ENCODE measurements around the gene UFSP2.

Gene UFSP2

DNA sequence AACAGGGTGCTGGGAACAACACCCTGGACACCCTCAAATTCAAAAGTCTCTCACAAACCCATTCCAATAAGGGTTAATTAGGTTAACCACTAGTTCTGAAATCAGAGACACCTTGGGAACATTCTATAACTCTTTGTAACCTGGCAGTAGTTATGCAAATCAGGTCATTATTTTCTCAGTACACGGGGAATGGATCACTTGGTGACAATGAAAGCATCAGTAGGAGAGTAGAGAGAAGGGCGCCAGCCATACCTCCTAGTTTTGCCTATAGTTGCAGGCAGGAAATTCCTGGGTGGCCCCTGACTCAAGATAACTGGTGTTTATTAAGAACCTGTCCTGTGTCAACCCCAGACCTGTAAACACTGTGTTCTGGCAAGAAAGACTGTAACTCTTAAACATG lies 43.2 kb upstream of the UFSP2 start:
- DNase-seq (ENCODE audit: low read depth), result no peak
- H3K4me3 ChIP-seq (ENCODE audit: low read length), result no peak overlapping the region
- TF ChIP-seq, protein P1, sequence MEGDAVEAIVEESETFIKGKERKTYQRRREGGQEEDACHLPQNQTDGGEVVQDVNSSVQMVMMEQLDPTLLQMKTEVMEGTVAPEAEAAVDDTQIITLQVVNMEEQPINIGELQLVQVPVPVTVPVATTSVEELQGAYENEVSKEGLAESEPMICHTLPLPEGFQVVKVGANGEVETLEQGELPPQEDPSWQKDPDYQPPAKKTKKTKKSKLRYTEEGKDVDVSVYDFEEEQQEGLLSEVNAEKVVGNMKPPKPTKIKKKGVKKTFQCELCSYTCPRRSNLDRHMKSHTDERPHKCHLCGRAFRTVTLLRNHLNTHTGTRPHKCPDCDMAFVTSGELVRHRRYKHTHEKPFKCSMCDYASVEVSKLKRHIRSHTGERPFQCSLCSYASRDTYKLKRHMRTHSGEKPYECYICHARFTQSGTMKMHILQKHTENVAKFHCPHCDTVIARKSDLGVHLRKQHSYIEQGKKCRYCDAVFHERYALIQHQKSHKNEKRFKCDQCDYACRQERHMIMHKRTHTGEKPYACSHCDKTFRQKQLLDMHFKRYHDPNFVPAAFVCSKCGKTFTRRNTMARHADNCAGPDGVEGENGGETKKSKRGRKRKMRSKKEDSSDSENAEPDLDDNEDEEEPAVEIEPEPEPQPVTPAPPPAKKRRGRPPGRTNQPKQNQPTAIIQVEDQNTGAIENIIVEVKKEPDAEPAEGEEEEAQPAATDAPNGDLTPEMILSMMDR (conservative IDR thresholded peaks at IDR 0.05; ENCODE audit: low read depth, low read length), result no peak

- no peak for DNase-seq (ENCODE audit: low read depth)
- no peak overlapping the region for H3K4me3 ChIP-seq (ENCODE audit: low read length)
- TF ChIP-seq, protein P1 (conservative IDR thresholded peaks at IDR 0.05; ENCODE audit: low read depth, low read length), result no peak
These were observed 42.2 kb upstream of the UFSP2 start for GRCh38 chr4:185467991-185468390.

DNA sequence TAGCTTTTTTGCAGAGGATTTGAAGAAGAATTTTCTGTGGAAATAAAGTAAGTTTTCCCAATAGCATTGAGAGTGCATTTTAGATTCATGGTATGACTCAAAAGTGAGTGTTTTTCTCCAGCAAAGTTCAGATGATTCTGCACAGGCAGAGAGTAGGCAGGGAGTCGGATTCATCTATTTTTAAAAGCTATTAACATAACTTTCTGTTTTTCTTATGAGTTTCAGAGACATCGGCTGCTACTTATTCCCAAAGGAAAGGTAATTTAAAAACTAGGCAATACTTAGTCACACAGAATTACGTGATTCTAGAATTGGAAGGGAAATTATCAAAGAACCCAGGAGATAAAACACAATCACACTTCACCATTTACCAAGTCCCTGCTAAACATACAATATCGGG lies 41.3 kb upstream of the UFSP2 start:
- H3K4me3 ChIP-seq (ENCODE audit: low read length), result no peak overlapping the region
- TF ChIP-seq, protein P1 (conservative IDR thresholded peaks at IDR 0.05; ENCODE audit: low read depth, low read length), result no peak
- DNase-seq (ENCODE audit: low read depth), result no peak

DNA sequence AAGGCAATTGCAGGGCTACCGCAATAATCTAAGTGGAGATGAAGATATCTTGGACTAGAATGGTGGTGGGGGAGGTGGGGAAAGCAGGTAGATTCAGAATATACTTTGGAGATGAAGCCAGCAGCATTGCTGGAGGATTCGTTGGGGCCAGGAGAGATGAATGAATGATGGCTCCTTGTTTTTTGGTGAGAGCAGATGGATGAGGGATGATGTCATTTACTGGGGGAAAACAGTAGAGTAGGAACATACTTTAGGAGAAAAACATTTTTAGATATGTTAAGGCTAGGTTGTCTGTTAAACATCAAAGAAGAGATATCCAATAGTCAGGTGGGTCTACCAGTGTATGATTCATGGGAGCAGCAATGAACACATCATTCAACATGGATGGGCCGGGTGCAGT lies 39.9 kb upstream of the UFSP2 start:
- DNase-seq (ENCODE audit: low read depth), result no peak
- TF ChIP-seq, protein P1 (conservative IDR thresholded peaks at IDR 0.05; ENCODE audit: low read depth, low read length), result no peak
- no peak overlapping the region for H3K4me3 ChIP-seq (ENCODE audit: low read length)

- TF ChIP-seq, protein P1 (conservative IDR thresholded peaks at IDR 0.05; ENCODE audit: low read depth, low read length), result no peak
- DNase-seq (ENCODE audit: low read depth), result no peak
- no peak overlapping the region for H3K4me3 ChIP-seq (ENCODE audit: low read length)
These were observed 39.1 kb upstream of the UFSP2 start for GRCh38 chr4:185464887-185465286.

DNA sequence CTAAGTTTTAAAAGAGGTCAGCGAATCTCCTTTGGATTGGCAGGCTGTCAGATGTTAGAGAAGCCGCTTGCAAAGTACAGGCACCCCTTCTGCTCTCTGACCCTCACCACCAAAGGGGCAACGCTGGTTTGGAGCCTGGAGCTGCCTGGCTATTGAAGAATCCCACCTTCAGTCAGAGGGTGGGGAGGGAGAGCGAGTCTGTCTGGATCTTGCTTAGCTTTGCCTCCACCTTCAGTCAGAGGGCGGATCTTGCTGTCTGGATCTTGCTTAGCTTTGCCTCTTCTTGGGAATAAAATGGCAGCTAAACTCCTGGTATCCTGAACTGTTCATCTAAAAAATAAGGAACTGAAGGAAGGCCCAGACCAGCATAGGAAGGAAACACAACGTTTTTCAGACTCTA lies 38.4 kb upstream of the UFSP2 start:
- no peak for DNase-seq (ENCODE audit: low read depth)
- TF ChIP-seq, protein P1 (conservative IDR thresholded peaks at IDR 0.05; ENCODE audit: low read depth, low read length), result no peak
- H3K4me3 ChIP-seq (ENCODE audit: low read length), result no peak overlapping the region

DNA sequence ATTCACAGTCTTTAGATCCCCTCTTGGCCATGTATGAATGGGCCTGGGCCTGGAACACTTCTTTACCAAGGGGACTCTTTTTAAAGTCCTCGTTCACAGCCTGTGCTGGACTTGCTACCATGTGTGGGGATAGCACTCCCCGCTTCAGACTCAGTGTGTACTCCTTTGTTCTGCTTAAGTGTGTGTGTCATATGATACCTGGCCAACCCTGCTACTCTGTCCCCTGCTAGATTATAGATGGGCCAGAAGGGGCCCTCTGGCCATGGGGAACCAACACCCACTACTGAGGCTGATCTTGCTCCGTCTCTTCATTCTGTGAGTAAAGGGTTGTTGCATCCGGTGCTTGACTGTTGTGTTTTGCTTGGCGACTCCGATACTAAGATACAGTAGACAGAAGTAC lies 37.8 kb upstream of the UFSP2 start:
- DNase-seq (ENCODE audit: low read depth), result no peak
- TF ChIP-seq, protein P1 (conservative IDR thresholded peaks at IDR 0.05; ENCODE audit: low read depth, low read length), result no peak
- H3K4me3 ChIP-seq (ENCODE audit: low read length), result no peak overlapping the region
